Measurements from ENCODE around the gene GPATCH2L. TPM values are rescaled to one million over a fixed set of nuclear protein-coding genes. Genes with fewer than 3 reads are reported as not detected.

GPATCH2L gene
- total and polyA plus RNA-seq, 2 experiments from 2014 or later: 19.6 to 94.4 TPM

DNA sequence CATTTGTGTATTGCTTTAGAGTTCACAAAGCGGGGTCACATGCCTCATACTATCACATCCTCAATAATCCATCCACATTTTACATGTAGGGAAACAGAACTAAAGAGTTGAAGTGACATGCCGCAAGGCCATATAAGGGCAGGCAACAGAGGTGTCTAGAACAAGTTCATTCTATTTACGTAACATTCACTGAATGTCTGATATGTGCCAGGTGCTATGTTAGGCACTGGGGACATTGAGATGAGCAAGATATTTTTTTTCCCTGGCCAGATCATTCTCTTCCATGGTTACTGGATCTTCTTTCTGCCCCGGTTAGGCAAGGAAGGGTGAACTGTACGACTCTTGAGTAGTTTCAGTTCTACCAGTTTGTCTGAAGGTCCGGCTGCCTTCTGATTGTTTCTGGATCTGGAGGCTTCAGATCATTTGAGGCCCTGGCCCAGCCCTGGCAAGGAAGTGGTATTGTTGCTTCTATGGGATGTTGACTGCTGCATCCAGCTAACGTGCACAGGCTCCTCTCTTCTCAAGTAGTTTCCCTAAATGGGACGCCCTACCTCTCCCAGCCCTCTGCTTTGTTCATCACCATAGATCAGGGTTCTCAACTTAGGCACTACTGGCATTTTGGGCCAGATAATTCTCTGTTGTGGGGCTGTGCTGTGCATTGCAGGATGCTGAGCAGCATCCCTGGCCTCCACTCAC lies 12.1 kb downstream of the GPATCH2L start:
- Histone ChIP-seq H3K4me3 (no peak overlapping the region), H3K36me3 (ENCODE audit: insufficient read depth) (peaks cover 23% of the 10 kb centered on the region), H2AFZ (no peak overlapping the region), H4K20me1 (replicated peaks; ENCODE audit: insufficient read depth) (peaks cover 41% of the 10 kb centered on the region), H3K4me2 (no peak overlapping the region), H3K27me3 (ENCODE audit: insufficient read depth) (no peaks in the 10 kb centered on the region), H3K79me2 (replicated peaks; ENCODE audit: insufficient read depth) (peaks cover 98% of the 10 kb centered on the region), H3K4me1 (ENCODE audit: insufficient read depth) (no peaks in the 10 kb centered on the region), H3K27ac (ENCODE audit: low read depth) (no peak overlapping the region), H3F3A (replicated peaks; ENCODE audit: low read depth) (no peaks in the 10 kb centered on the region), H3K9me2 (ENCODE audit: insufficient read depth) (no peaks in the 10 kb centered on the region)
- no peak for DNase-seq (ENCODE audit: low spot score)
- Mint-ChIP-seq H3K27me3 (ENCODE audit: insufficient read depth, low read depth, poor library complexity) (no peaks in the 10 kb centered on the region), H3K36me3 (ENCODE audit: low read depth) (peaks cover 40% of the 10 kb centered on the region), H3K4me3 (no peak overlapping the region), H3K27ac (no peak overlapping the region), H3K9me3 (no peaks in the 10 kb centered on the region), H3K4me1 (no peaks in the 10 kb centered on the region)
- TF ChIP-seq EZH2phosphoT487 (IDR thresholded peaks at IDR 0.05; ENCODE audit: unreplicated experiment): no peak
- TF ChIP-seq, protein P1, sequence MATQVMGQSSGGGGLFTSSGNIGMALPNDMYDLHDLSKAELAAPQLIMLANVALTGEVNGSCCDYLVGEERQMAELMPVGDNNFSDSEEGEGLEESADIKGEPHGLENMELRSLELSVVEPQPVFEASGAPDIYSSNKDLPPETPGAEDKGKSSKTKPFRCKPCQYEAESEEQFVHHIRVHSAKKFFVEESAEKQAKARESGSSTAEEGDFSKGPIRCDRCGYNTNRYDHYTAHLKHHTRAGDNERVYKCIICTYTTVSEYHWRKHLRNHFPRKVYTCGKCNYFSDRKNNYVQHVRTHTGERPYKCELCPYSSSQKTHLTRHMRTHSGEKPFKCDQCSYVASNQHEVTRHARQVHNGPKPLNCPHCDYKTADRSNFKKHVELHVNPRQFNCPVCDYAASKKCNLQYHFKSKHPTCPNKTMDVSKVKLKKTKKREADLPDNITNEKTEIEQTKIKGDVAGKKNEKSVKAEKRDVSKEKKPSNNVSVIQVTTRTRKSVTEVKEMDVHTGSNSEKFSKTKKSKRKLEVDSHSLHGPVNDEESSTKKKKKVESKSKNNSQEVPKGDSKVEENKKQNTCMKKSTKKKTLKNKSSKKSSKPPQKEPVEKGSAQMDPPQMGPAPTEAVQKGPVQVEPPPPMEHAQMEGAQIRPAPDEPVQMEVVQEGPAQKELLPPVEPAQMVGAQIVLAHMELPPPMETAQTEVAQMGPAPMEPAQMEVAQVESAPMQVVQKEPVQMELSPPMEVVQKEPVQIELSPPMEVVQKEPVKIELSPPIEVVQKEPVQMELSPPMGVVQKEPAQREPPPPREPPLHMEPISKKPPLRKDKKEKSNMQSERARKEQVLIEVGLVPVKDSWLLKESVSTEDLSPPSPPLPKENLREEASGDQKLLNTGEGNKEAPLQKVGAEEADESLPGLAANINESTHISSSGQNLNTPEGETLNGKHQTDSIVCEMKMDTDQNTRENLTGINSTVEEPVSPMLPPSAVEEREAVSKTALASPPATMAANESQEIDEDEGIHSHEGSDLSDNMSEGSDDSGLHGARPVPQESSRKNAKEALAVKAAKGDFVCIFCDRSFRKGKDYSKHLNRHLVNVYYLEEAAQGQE (IDR thresholded peaks at IDR 0.05; ENCODE audit: unreplicated experiment): no peak
- TF ChIP-seq, protein P2, sequence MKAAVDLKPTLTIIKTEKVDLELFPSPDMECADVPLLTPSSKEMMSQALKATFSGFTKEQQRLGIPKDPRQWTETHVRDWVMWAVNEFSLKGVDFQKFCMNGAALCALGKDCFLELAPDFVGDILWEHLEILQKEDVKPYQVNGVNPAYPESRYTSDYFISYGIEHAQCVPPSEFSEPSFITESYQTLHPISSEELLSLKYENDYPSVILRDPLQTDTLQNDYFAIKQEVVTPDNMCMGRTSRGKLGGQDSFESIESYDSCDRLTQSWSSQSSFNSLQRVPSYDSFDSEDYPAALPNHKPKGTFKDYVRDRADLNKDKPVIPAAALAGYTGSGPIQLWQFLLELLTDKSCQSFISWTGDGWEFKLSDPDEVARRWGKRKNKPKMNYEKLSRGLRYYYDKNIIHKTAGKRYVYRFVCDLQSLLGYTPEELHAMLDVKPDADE (IDR thresholded peaks at IDR 0.05): no peak
- TF ChIP-seq, protein P3, sequence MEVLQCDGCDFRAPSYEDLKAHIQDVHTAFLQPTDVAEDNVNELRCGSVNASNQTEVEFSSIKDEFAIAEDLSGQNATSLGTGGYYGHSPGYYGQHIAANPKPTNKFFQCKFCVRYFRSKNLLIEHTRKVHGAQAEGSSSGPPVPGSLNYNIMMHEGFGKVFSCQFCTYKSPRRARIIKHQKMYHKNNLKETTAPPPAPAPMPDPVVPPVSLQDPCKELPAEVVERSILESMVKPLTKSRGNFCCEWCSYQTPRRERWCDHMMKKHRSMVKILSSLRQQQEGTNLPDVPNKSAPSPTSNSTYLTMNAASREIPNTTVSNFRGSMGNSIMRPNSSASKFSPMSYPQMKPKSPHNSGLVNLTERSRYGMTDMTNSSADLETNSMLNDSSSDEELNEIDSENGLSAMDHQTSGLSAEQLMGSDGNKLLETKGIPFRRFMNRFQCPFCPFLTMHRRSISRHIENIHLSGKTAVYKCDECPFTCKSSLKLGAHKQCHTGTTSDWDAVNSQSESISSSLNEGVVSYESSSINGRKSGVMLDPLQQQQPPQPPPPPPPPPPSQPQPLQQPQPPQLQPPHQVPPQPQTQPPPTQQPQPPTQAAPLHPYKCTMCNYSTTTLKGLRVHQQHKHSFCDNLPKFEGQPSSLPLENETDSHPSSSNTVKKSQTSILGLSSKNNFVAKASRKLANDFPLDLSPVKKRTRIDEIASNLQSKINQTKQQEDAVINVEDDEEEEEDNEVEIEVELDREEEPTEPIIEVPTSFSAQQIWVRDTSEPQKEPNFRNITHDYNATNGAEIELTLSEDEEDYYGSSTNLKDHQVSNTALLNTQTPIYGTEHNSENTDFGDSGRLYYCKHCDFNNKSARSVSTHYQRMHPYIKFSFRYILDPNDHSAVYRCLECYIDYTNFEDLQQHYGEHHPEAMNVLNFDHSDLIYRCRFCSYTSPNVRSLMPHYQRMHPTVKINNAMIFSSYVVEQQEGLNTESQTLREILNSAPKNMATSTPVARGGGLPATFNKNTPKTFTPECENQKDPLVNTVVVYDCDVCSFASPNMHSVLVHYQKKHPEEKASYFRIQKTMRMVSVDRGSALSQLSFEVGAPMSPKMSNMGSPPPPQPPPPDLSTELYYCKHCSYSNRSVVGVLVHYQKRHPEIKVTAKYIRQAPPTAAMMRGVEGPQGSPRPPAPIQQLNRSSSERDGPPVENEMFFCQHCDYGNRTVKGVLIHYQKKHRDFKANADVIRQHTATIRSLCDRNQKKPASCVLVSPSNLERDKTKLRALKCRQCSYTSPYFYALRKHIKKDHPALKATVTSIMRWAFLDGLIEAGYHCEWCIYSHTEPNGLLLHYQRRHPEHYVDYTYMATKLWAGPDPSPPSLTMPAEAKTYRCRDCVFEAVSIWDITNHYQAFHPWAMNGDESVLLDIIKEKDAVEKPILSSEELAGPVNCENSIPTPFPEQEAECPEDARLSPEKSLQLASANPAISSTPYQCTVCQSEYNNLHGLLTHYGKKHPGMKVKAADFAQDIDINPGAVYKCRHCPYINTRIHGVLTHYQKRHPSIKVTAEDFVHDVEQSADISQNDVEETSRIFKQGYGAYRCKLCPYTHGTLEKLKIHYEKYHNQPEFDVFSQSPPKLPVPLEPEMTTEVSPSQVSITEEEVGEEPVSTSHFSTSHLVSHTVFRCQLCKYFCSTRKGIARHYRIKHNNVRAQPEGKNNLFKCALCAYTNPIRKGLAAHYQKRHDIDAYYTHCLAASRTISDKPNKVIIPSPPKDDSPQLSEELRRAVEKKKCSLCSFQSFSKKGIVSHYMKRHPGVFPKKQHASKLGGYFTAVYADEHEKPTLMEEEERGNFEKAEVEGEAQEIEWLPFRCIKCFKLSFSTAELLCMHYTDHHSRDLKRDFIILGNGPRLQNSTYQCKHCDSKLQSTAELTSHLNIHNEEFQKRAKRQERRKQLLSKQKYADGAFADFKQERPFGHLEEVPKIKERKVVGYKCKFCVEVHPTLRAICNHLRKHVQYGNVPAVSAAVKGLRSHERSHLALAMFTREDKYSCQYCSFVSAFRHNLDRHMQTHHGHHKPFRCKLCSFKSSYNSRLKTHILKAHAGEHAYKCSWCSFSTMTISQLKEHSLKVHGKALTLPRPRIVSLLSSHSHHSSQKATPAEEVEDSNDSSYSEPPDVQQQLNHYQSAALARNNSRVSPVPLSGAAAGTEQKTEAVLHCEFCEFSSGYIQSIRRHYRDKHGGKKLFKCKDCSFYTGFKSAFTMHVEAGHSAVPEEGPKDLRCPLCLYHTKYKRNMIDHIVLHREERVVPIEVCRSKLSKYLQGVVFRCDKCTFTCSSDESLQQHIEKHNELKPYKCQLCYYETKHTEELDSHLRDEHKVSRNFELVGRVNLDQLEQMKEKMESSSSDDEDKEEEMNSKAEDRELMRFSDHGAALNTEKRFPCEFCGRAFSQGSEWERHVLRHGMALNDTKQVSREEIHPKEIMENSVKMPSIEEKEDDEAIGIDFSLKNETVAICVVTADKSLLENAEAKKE (CRISPR knock-in tag; IDR thresholded peaks at IDR 0.05): no peak
- TF ChIP-seq CREB1 (CRISPR knock-in tag; IDR thresholded peaks at IDR 0.05; ENCODE audit: low read depth): no peak
- no peak for TF ChIP-seq POLR2AphosphoS5 (IDR thresholded peaks at IDR 0.05; ENCODE audit: low read depth)
- TF ChIP-seq ZNF331 (CRISPR knock-in tag; IDR thresholded peaks at IDR 0.05; ENCODE audit: low read depth): no peak
- TF ChIP-seq, protein P4, sequence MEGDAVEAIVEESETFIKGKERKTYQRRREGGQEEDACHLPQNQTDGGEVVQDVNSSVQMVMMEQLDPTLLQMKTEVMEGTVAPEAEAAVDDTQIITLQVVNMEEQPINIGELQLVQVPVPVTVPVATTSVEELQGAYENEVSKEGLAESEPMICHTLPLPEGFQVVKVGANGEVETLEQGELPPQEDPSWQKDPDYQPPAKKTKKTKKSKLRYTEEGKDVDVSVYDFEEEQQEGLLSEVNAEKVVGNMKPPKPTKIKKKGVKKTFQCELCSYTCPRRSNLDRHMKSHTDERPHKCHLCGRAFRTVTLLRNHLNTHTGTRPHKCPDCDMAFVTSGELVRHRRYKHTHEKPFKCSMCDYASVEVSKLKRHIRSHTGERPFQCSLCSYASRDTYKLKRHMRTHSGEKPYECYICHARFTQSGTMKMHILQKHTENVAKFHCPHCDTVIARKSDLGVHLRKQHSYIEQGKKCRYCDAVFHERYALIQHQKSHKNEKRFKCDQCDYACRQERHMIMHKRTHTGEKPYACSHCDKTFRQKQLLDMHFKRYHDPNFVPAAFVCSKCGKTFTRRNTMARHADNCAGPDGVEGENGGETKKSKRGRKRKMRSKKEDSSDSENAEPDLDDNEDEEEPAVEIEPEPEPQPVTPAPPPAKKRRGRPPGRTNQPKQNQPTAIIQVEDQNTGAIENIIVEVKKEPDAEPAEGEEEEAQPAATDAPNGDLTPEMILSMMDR (conservative IDR thresholded peaks at IDR 0.05; ENCODE audit: low read depth in 2 of 2): no peak
- TF ChIP-seq EZH2 (IDR thresholded peaks at IDR 0.05; ENCODE audit: low read depth, unreplicated experiment): no peak
- TF ChIP-seq JUNB (IDR thresholded peaks at IDR 0.05; ENCODE audit: unreplicated experiment): no peak
- ATAC-seq: no peak

Measured in GM23338 (cell line).